Hematopoietic multipotent progenitor cell treated with erythropoietin and hydrocortisone succinate and interleukin-3 and kit ligand, for 6 days (in vitro differentiated cells): ENCODE results near the gene HAAO.
"Not testable (repeated sequence)": the region's sequence is repeated elsewhere in the genome, so short reads cannot be mapped to it uniquely, and the experiment has no call there.

Experiments
- DNase-seq: peaks from one replicate; pipeline ENCODE4 v3.0.0-alpha.2; 2015

The HAAO gene

GRCh38 chr2:42792583-42793333 is at the start of gene HAAO:
Gene HAAO (minus strand): TSS chr2:42792583. CDS start chr2:42792536, 47 bp downstream.
- DNase-seq, result no peak

GRCh38 chr2:42841344-42841743 is 49.0 kb upstream of the HAAO start:
- no peak for DNase-seq

GRCh38 chr2:42840760-42841159 is 48.4 kb upstream of the HAAO start:
- DNase-seq, result no peak

GRCh38 chr2:42839809-42840501 is 47.6 kb upstream of the HAAO start:
- DNase-seq, result no peak

- DNase-seq, result no peak
Measured at GRCh38 chr2:42838133-42838532, 45.8 kb upstream of the HAAO start.

- no peak for DNase-seq
Measured at GRCh38 chr2:42835577-42836371, 43.4 kb upstream of the HAAO start.

GRCh38 chr2:42834161-42834560 is 41.8 kb upstream of the HAAO start:
- DNase-seq, result no peak

GRCh38 chr2:42832289-42832634 is 39.9 kb upstream of the HAAO start:
- DNase-seq, result no peak

- DNase-seq, result not testable (repeated sequence)
Measured at GRCh38 chr2:42831575-42832288, 39.3 kb upstream of the HAAO start.

GRCh38 chr2:42830922-42831574 is 38.7 kb upstream of the HAAO start:
- no peak for DNase-seq

GRCh38 chr2:42829671-42830440 is 37.5 kb upstream of the HAAO start:
- DNase-seq, result no peak

GRCh38 chr2:42828487-42829425 is 36.4 kb upstream of the HAAO start:
- peak; percentile 89 for DNase-seq

- DNase-seq, result peak; percentile 96
Measured at GRCh38 chr2:42827647-42828486, 35.5 kb upstream of the HAAO start.

GRCh38 chr2:42826231-42826630 is 33.8 kb upstream of the HAAO start:
- DNase-seq, result no peak

- DNase-seq, result no peak
Measured at GRCh38 chr2:42824454-42824807, 32.0 kb upstream of the HAAO start.

- no peak for DNase-seq
Measured at GRCh38 chr2:42823744-42824453, 31.5 kb upstream of the HAAO start.

- DNase-seq, result no peak
Measured at GRCh38 chr2:42819160-42819559, 26.8 kb upstream of the HAAO start.

- no peak for DNase-seq
Measured at GRCh38 chr2:42815726-42816125, 23.3 kb upstream of the HAAO start.

GRCh38 chr2:42813763-42814162 is 21.4 kb upstream of the HAAO start:
- DNase-seq, result peak; percentile 37
